GM21526 (cell line): ENCODE measurements around the gene SCARB1.

ENCODE experiments used
- ATAC-seq: cut with Tn5 transposase; IDR thresholded peaks from one replicate; pipeline ENCODE4 v1.9.1; 2021; ENCODE audit warnings: moderate library complexity; ENCODE audit not compliant: unreplicated experiment, low FRiP score

SCARB1 gene

GRCh38 chr12:124804011-124804621 is 59.5 kb downstream of the SCARB1 start:
- ATAC-seq: no peak

GRCh38 chr12:124802361-124802760 is 61.3 kb downstream of the SCARB1 start:
- ATAC-seq: no peak

GRCh38 chr12:124800506-124800905 is 63.2 kb downstream of the SCARB1 start:
- no peak for ATAC-seq

- no peak for ATAC-seq
Observed at GRCh38 chr12:124797321-124797720, 66.3 kb downstream of the SCARB1 start.

GRCh38 chr12:124796303-124796960 is 67.2 kb downstream of the SCARB1 start:
- ATAC-seq: no peak

- ATAC-seq: peak; percentile 59
Observed at GRCh38 chr12:124795081-124795948, 68.3 kb downstream of the SCARB1 start.

- ATAC-seq: no peak
Observed at GRCh38 chr12:124792961-124793441, 70.7 kb downstream of the SCARB1 start.

GRCh38 chr12:124792156-124792555 is 71.5 kb downstream of the SCARB1 start:
- ATAC-seq: no peak

- ATAC-seq: no peak
Observed at GRCh38 chr12:124790650-124791400, 72.8 kb downstream of the SCARB1 start.

- no peak for ATAC-seq
Observed at GRCh38 chr12:124788936-124789555, 74.6 kb downstream of the SCARB1 start.

- no peak for ATAC-seq
Observed at GRCh38 chr12:124786061-124786964, 77.4 kb downstream of the SCARB1 start.

GRCh38 chr12:124784871-124785572 is 78.6 kb downstream of the SCARB1 start:
- no peak for ATAC-seq

GRCh38 chr12:124783087-124783486 is 80.6 kb downstream of the SCARB1 start:
- no peak for ATAC-seq

- no peak for ATAC-seq
Observed at GRCh38 chr12:124782132-124782531, 81.5 kb downstream of the SCARB1 start.

- ATAC-seq: no peak
Observed at GRCh38 chr12:124780752-124781685, 82.6 kb downstream of the SCARB1 start.

GRCh38 chr12:124780336-124780735 is 83.3 kb downstream of the SCARB1 start:
- ATAC-seq: no peak
